ENCODE data around the gene ROPN1B. TPM values are rescaled to one million over a fixed set of nuclear protein-coding genes. Genes with fewer than 3 reads are reported as not detected.

ROPN1B gene
- total RNA-seq, 1 experiment from 2014 or later = 0.26 TPM

GRCh38 chr3:126021224-126021623 is 52.2 kb downstream of the ROPN1B start:
- intact Hi-C loops (cut with micrococcal nuclease; ENCODE audit: unreplicated experiment) (no loop called here), in situ Hi-C loops (cut with HindIII; ENCODE audit: low pct_unique_long_range_greater_than_20kb, low sequenced_read_pairs) (no loop called here)
- no TSS peak for BruUV-seq (replicated peaks)
- ChIA-PET POLR2A (no interaction called here), CTCF (no interaction called here)
- DNase-seq (ENCODE audit: low read depth, low spot score) (no peak), ATAC-seq (no peak)
- Histone ChIP-seq H3K4me1 (ENCODE audit: control insufficient read depth, insufficient read depth, low read length) (no peaks in the 10 kb centered on the region), H3K4me3 (ENCODE audit: low read depth in 2 of 2, low read length in 2 of 2) (no peak overlapping the region), H3K27me3 (ENCODE audit: control insufficient read depth, insufficient read depth, low read length) (no peaks in the 10 kb centered on the region), H3K9me3 (ENCODE audit: control insufficient read depth, insufficient read depth, low read depth, low read length) (no peaks in the 10 kb centered on the region), H3K36me3 (ENCODE audit: control insufficient read depth, insufficient read depth, low read length) (no peaks in the 10 kb centered on the region), H3K27ac (ENCODE audit: low read length) (no peak overlapping the region)
- TF ChIP-seq REST (IDR thresholded peaks at IDR 0.05; ENCODE audit: insufficient read depth in 1 of 2, low read depth in 2 of 2, low read length in 1 of 2) (no peak), CTCF (IDR thresholded peaks at IDR 0.05) (no peak), POLR2AphosphoS5 (IDR thresholded peaks at IDR 0.05; ENCODE audit: low read depth, low read length) (no peak), SIN3A (IDR thresholded peaks at IDR 0.05; ENCODE audit: borderline replicate concordance, insufficient read depth, low read depth, low read length) (no peak), TCF7L2 (IDR thresholded peaks at IDR 0.05; ENCODE audit: low read depth, low read length) (no peak)

DNA sequence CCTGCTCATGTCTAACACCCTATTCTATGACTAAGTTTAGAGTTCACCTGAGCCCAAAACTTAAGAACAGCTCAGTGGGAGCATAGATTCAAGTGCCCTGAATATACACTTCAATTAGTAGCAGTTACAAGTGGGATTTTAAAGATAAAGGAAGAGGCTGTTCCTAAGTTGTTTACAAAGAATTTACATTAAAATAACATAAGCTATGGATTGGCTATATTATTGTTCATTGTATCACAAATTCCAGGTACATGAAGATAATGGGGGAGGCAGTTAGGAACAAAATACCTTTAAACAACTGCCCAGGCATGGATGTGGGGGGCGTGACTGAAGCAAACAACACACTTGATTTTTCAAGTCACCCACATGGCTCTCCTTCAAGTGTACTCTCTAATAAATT is 52.7 kb downstream of the ROPN1B start:
- H3K4me1 ChIP-seq (ENCODE audit: control insufficient read depth, insufficient read depth, low read length) = no peaks in the 10 kb centered on the region
- no peaks in the 10 kb centered on the region for H3K27me3 ChIP-seq (ENCODE audit: control insufficient read depth, insufficient read depth, low read length)
- intact Hi-C loops (cut with micrococcal nuclease; ENCODE audit: unreplicated experiment) (no loop called here), in situ Hi-C loops (cut with HindIII; ENCODE audit: low pct_unique_long_range_greater_than_20kb, low sequenced_read_pairs) (no loop called here)
- CTCF ChIA-PET = no interaction called here
- H3K36me3 ChIP-seq (ENCODE audit: control insufficient read depth, insufficient read depth, low read length) = no peaks in the 10 kb centered on the region
- DNase-seq (ENCODE audit: low read depth, low spot score) = no peak
- ATAC-seq = no peak
- no peak overlapping the region for H3K4me3 ChIP-seq (ENCODE audit: low read depth in 2 of 2, low read length in 2 of 2)
- no TSS peak for BruUV-seq (replicated peaks)
- TF ChIP-seq TCF7L2 (IDR thresholded peaks at IDR 0.05; ENCODE audit: low read depth, low read length) (no peak), POLR2AphosphoS5 (IDR thresholded peaks at IDR 0.05; ENCODE audit: low read depth, low read length) (no peak), SIN3A (IDR thresholded peaks at IDR 0.05; ENCODE audit: borderline replicate concordance, insufficient read depth, low read depth, low read length) (no peak), CTCF (IDR thresholded peaks at IDR 0.05) (no peak), REST (IDR thresholded peaks at IDR 0.05; ENCODE audit: insufficient read depth in 1 of 2, low read depth in 2 of 2, low read length in 1 of 2) (no peak)
- POLR2A ChIA-PET = no interaction called here
- no peaks in the 10 kb centered on the region for H3K9me3 ChIP-seq (ENCODE audit: control insufficient read depth, insufficient read depth, low read depth, low read length)
- H3K27ac ChIP-seq (ENCODE audit: low read length) = no peak overlapping the region
